Type B pancreatic cell (in vitro differentiated cells): ENCODE results near the gene RNF187. TPM values are rescaled to one million over a fixed set of nuclear protein-coding genes. Genes with fewer than 3 reads are reported as not detected.

Source experiments
- DNase-seq: peaks from one replicate; pipeline ENCODE4 v3.0.0; 2021; ENCODE audit warnings: mixed read lengths; ENCODE audit not compliant: unreplicated experiment; ENCODE audit errors: extremely low spot score
- H3K27ac Mint-ChIP-seq: 2 replicates; pipeline ENCODE4 v1.8.0; 2021; ENCODE audit warnings: mild to moderate bottlenecking, mixed read lengths
- H3K27me3 Mint-ChIP-seq: 2 replicates; pipeline ENCODE4 v1.8.0; 2021; ENCODE audit warnings: mixed read lengths
- H3K36me3 Mint-ChIP-seq: 2 replicates; pipeline ENCODE4 v1.8.0; 2021; ENCODE audit warnings: mixed read lengths
- H3K4me1 Mint-ChIP-seq: one replicate; pipeline ENCODE4 v1.8.0; 2021; ENCODE audit warnings: mixed read lengths; ENCODE audit not compliant: unreplicated experiment
- H3K4me3 Mint-ChIP-seq: 2 replicates; pipeline ENCODE4 v1.8.0; 2021; ENCODE audit warnings: mild to moderate bottlenecking, mixed read lengths
- H3K9me3 Mint-ChIP-seq: 2 replicates; pipeline ENCODE4 v1.8.0; 2021; ENCODE audit warnings: mixed read lengths
- long read RNA-seq: library from polyadenylated mRNA; unstranded; transcript quantifications from one replicate; pipeline ENCODE4 v2.0.0, GENCODE V29; 2020
- total RNA-seq: library from RNA; stranded (reverse); gene quantifications from 2 replicates; pipeline ENCODE4 v1.2.1, GENCODE V29; 2021; ENCODE audit warnings: low replicate concordance
- TF ChIP-seq, protein P1 (sequence below): fragments of 200-600 bp; sonication (generic); conservative IDR thresholded peaks from 2 replicates; pipeline ENCODE4 v1.5.0; 2021; ENCODE audit warnings: antibody characterized with exemption, mild to moderate bottlenecking

Gene RNF187
- total RNA-seq: 108 and 117 TPM in 2 replicates
- long read RNA-seq, partial matches to known transcripts: 1 of 4 reads
- long read RNA-seq, other reads (novel, unspliced or antisense): 3 of 4 reads

DNA sequence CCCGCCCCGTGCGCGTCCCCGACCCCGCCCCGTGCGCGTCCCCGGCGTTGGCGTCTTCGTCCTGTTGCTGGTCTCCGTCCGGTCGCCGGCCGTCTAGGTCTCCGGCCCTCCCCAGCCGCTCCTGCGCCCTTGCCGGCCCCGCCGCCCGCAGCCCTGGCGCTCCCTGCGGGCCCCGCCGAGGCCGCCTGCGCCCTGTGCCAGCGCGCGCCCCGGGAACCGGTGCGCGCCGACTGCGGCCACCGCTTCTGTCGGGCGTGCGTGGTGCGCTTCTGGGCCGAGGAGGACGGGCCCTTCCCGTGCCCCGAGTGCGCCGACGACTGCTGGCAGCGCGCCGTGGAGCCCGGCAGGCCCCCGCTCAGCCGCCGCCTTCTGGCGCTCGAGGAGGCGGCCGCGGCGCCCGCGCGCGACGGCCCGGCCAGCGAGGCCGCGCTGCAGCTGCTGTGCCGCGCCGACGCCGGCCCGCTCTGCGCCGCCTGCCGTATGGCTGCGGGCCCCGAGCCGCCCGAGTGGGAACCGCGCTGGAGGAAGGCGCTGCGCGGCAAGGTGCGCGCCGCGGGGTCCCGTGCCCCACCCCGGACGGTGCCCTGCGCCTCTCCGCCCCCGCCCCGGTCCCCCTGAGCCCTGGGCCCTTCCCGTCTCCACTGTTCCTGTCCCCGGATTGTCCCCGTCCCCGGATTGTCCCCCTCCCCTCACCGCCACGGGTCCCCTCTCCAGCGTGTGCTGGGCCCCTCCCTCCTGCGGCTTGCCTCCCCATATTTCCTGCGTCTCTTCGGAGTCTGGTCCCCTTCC lies at the start of gene RNF187:
RNF187 (plus strand) TSS at position 47 of the 789 bp plus-strand sequence.
- DNase-seq: no peak
- Mint-ChIP-seq H3K36me3 (peaks cover 10% of the 10 kb centered on the region), H3K27ac (peak within 1 kb of the TSS; percentile 100), H3K4me3 (peak within 1 kb of the TSS; percentile 97), H3K9me3 (no peaks in the 10 kb centered on the region), H3K27me3 (no peaks in the 10 kb centered on the region), H3K4me1 (peaks cover 5% of the 10 kb centered on the region)
- TF ChIP-seq, protein P1, sequence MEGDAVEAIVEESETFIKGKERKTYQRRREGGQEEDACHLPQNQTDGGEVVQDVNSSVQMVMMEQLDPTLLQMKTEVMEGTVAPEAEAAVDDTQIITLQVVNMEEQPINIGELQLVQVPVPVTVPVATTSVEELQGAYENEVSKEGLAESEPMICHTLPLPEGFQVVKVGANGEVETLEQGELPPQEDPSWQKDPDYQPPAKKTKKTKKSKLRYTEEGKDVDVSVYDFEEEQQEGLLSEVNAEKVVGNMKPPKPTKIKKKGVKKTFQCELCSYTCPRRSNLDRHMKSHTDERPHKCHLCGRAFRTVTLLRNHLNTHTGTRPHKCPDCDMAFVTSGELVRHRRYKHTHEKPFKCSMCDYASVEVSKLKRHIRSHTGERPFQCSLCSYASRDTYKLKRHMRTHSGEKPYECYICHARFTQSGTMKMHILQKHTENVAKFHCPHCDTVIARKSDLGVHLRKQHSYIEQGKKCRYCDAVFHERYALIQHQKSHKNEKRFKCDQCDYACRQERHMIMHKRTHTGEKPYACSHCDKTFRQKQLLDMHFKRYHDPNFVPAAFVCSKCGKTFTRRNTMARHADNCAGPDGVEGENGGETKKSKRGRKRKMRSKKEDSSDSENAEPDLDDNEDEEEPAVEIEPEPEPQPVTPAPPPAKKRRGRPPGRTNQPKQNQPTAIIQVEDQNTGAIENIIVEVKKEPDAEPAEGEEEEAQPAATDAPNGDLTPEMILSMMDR: no peak

DNA sequence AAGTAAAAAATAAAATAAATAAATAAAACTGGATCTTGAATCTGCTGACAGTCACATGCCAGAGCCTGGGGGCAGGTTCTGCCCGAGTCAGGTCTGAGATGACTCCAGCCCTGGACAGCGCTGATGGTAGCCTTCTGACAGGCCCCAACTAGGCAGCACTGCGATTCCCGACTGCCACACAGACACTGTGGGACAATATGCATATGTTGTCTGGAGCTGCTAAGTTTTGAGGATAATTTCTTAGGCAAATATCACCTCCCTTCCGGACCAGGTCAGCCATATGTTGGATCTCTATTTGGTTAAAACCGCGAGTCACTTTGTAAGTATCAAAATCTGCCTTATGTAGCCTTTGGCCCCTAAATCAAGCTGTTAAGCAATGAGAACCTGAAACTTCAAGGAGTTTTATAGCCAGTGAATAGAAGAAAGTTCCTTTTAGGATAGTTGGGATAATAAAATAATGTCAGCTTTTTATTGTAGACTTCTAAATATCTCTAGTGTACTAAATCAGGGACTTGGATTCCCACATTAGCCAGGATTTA lies 49.7 kb upstream of the RNF187 start:
- Mint-ChIP-seq H3K4me3 (no peak overlapping the region), H3K36me3 (no peaks in the 10 kb centered on the region), H3K9me3 (no peaks in the 10 kb centered on the region), H3K27ac (no peak overlapping the region), H3K27me3 (peaks cover 10% of the 10 kb centered on the region), H3K4me1 (peaks cover 4% of the 10 kb centered on the region)
- TF ChIP-seq, protein P1: no peak
- no peak for DNase-seq

DNA sequence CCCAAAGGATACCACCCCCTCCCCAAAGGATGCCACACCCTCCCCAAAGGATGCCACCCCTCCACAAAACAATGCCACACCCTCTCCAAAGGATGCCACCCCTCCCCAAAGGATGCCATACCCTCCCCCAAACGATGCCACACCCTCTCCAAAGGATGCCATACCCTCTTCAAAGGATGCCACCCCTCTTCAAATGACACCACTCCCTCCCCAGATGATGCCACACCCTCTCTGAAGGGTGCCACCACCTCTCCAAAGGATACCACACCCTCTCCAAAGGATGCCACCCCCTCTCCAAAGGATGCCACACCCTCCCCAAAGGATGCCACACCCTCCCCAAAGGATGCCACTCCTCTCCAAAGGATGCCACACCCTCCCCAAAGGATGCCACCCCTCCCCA lies 48.9 kb upstream of the RNF187 start:
- no peaks in the 10 kb centered on the region for H3K36me3 Mint-ChIP-seq
- H3K9me3 Mint-ChIP-seq: no peaks in the 10 kb centered on the region
- H3K4me1 Mint-ChIP-seq: peaks cover 4% of the 10 kb centered on the region
- H3K27ac Mint-ChIP-seq: no peak overlapping the region
- TF ChIP-seq, protein P1: no peak
- no peak overlapping the region for H3K4me3 Mint-ChIP-seq
- peaks cover 12% of the 10 kb centered on the region for H3K27me3 Mint-ChIP-seq
- DNase-seq: no peak

DNA sequence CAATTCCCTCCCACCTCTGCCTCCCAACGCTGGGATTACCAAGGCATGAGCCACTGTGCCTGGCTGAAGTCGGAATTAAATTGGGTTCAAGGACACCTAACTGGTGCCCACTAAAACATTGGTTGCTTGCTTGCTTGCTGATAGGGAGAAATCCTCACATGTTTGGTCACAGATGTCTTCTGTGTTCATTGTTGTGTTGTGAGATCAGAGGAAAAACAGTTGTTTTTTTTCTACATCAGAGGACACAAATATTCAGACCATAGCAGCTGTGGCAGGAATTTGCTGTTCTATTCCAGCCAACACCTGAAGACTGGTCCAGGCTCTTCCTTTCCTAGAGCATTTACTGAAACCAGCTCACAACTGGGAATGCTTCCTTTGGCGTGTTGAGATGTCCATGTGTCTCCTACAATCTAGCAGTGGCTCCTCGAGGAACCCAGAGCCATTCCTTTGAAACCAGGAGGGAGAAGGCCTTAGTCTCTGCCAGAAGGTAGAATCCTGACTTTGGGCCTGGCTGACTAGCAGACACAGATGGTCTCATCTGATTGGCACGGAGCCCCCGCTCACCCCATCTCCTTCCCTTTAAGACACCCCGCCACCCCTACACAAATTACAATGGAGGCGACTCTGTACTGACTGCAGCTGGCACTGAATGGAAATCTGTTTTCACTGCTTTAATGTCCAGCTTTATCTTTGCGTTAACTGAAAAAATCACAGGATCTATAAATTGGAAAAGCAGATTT lies 46.3 kb upstream of the RNF187 start:
- H3K36me3 Mint-ChIP-seq: no peaks in the 10 kb centered on the region
- DNase-seq: no peak
- peaks cover 24% of the 10 kb centered on the region for H3K27me3 Mint-ChIP-seq
- TF ChIP-seq, protein P1: no peak
- peaks cover 13% of the 10 kb centered on the region for H3K4me1 Mint-ChIP-seq
- H3K27ac Mint-ChIP-seq: no peak overlapping the region
- H3K4me3 Mint-ChIP-seq: no peak overlapping the region
- no peaks in the 10 kb centered on the region for H3K9me3 Mint-ChIP-seq

DNA sequence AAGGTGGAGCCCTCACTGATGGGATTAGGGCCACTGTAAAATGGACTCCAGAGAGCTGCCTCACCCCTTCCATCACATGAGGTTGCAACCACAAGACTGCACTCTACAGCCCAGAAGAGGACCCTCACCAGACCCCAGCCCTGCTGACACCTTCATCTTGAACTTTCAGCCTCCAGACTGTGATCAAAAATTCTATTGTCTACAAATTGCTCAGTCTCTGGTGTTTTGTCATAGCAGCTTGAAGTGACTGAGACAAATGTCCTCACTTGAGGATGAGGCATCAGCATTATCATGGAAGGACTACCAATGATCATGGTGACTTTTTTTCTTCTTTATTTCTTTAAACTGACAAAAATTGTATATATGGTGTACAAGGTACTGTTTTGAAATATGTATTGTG lies 43.8 kb upstream of the RNF187 start:
- H3K4me3 Mint-ChIP-seq: no peak overlapping the region
- TF ChIP-seq, protein P1: no peak
- H3K27me3 Mint-ChIP-seq: peaks cover 32% of the 10 kb centered on the region
- H3K4me1 Mint-ChIP-seq: peaks cover 20% of the 10 kb centered on the region
- peaks cover 3% of the 10 kb centered on the region for H3K9me3 Mint-ChIP-seq
- no peak overlapping the region for H3K27ac Mint-ChIP-seq
- no peaks in the 10 kb centered on the region for H3K36me3 Mint-ChIP-seq
- no peak for DNase-seq
